Measurements from ENCODE around the gene KAT6B.

The KAT6B gene

GRCh38 chr10:74991435-74991834, 165.0 kb downstream of the KAT6B start:
- peak; percentile 32; the same call in 1 of the 2 replicates for TF ChIP-seq CTCF (IDR thresholded peaks at IDR 0.05; ENCODE audit: borderline replicate concordance, insufficient read depth, low read depth, low read length)
- H3K4me3 ChIP-seq (ENCODE audit: low read depth, low read length): no peak overlapping the region

- TF ChIP-seq CTCF (IDR thresholded peaks at IDR 0.05; ENCODE audit: borderline replicate concordance, insufficient read depth, low read depth, low read length): no peak
- no peak overlapping the region for H3K4me3 ChIP-seq (ENCODE audit: low read depth, low read length)
Observed at GRCh38 chr10:74992068-74992467, 165.7 kb downstream of the KAT6B start.

- TF ChIP-seq CTCF (IDR thresholded peaks at IDR 0.05; ENCODE audit: borderline replicate concordance, insufficient read depth, low read depth, low read length): no peak
- no peak overlapping the region for H3K4me3 ChIP-seq (ENCODE audit: low read depth, low read length)
Observed at GRCh38 chr10:74993649-74994048, 167.2 kb downstream of the KAT6B start.

GRCh38 chr10:74994854-74995253, 168.5 kb downstream of the KAT6B start:
- no peak for TF ChIP-seq CTCF (IDR thresholded peaks at IDR 0.05; ENCODE audit: borderline replicate concordance, insufficient read depth, low read depth, low read length)
- no peak overlapping the region for H3K4me3 ChIP-seq (ENCODE audit: low read depth, low read length)

GRCh38 chr10:74995806-74996205, 169.4 kb downstream of the KAT6B start:
- no peak for TF ChIP-seq CTCF (IDR thresholded peaks at IDR 0.05; ENCODE audit: borderline replicate concordance, insufficient read depth, low read depth, low read length)
- H3K4me3 ChIP-seq (ENCODE audit: low read depth, low read length): no peak overlapping the region

GRCh38 chr10:74997163-74997562, 170.8 kb downstream of the KAT6B start:
- H3K4me3 ChIP-seq (ENCODE audit: low read depth, low read length): no peak overlapping the region
- no peak for TF ChIP-seq CTCF (IDR thresholded peaks at IDR 0.05; ENCODE audit: borderline replicate concordance, insufficient read depth, low read depth, low read length)

GRCh38 chr10:75000748-75001321, 174.4 kb downstream of the KAT6B start:
- peak overlapping the region; percentile 16 for H3K4me3 ChIP-seq (ENCODE audit: low read depth, low read length)

More at GRCh38 chr10:75000748-75001321, 174.4 kb downstream of the KAT6B start:
- TF ChIP-seq CTCF (IDR thresholded peaks at IDR 0.05; ENCODE audit: borderline replicate concordance, insufficient read depth, low read depth, low read length): no peak

Data from GM12875 (cell line).